ENCODE data around the gene C6orf47. TPM values are rescaled to one million over a fixed set of nuclear protein-coding genes. Genes with fewer than 3 reads are reported as not detected.

C6orf47 gene
- total and polyA plus RNA-seq, 2 of the 13 experiments (the other 11 are each of a cell fraction or from before 2014, with no cell fraction given): 1.7 to 18.1 TPM

DNA sequence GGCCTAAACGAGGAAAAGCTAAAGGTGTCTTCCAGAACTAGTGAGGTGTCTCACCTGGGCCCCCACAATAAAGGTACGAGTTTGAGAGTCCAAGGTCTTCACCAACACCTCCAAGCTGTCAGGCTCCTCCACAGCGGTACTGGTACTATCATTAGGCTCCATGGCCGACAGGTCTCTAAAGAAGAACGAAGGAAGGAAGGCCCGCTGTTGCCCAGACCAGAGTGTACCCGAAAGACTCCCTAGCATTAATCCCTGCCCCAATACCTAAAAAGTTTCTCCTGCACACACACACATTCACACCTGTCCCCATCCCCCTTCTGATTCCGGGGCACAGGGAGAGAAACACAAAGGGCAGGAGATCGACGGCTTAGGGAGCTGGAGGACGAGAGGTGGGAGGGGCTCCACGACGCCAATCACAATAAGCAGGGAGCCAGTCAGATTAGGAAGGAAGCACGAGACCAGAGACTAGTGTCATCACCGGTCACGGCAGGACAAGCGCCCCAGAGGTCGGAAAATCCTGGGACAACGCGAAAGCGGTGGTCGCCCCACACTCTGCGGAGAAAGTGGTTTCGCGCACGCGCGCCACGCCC is 8.9 kb downstream of the C6orf47 start (continued):
- TF ChIP-seq THAP11 (CRISPR knock-in tag; IDR thresholded peaks at IDR 0.05) (no peak), ONECUT2 (CRISPR knock-in tag; IDR thresholded peaks at IDR 0.05) (no peak), ZNF615 (CRISPR knock-in tag; IDR thresholded peaks at IDR 0.05; ENCODE audit: borderline replicate concordance) (no peak), ZNF7 (CRISPR knock-in tag; IDR thresholded peaks at IDR 0.05) (no peak), ZNF30 (CRISPR knock-in tag; IDR thresholded peaks at IDR 0.05) (peak; percentile 86; the same call in 1 of the 2 replicates), ZNF839 (CRISPR knock-in tag; IDR thresholded peaks at IDR 0.05; ENCODE audit: borderline replicate concordance) (no peak), ESRRA (CRISPR knock-in tag; IDR thresholded peaks at IDR 0.05; ENCODE audit: low read depth) (0 out of 2 replicates have a peak, but pooled peaks have one; percentile 3), XBP1 (CRISPR knock-in tag; IDR thresholded peaks at IDR 0.05) (no peak), TOPORS (CRISPR knock-in tag; IDR thresholded peaks at IDR 0.05) (no peak), ZNF749 (CRISPR knock-in tag; IDR thresholded peaks at IDR 0.05; ENCODE audit: borderline replicate concordance) (no peak), BHLHE40 (IDR thresholded peaks at IDR 0.05; ENCODE audit: low read length) (peak; percentile 88), IRX3 (CRISPR knock-in tag; IDR thresholded peaks at IDR 0.05; ENCODE audit: borderline replicate concordance, low read depth) (no peak), ZNF558 (CRISPR knock-in tag; IDR thresholded peaks at IDR 0.05; ENCODE audit: borderline replicate concordance) (no peak), KLF11 (CRISPR knock-in tag; IDR thresholded peaks at IDR 0.05) (no peak), KDM2A (CRISPR knock-in tag; IDR thresholded peaks at IDR 0.05; ENCODE audit: borderline replicate concordance, low read depth) (0 out of 2 replicates have a peak, but pooled peaks have one; percentile 18), ZNF773 (CRISPR knock-in tag; IDR thresholded peaks at IDR 0.05; ENCODE audit: borderline replicate concordance) (no peak), CEBPG (CRISPR knock-in tag; IDR thresholded peaks at IDR 0.05) (peak; percentile 8; the same call in 1 of the 2 replicates), ZFP90 (CRISPR knock-in tag; IDR thresholded peaks at IDR 0.05; ENCODE audit: borderline replicate concordance) (no peak), ZNF614 (CRISPR knock-in tag; IDR thresholded peaks at IDR 0.05; ENCODE audit: borderline replicate concordance) (no peak)
- TF ChIP-seq, protein P1, sequence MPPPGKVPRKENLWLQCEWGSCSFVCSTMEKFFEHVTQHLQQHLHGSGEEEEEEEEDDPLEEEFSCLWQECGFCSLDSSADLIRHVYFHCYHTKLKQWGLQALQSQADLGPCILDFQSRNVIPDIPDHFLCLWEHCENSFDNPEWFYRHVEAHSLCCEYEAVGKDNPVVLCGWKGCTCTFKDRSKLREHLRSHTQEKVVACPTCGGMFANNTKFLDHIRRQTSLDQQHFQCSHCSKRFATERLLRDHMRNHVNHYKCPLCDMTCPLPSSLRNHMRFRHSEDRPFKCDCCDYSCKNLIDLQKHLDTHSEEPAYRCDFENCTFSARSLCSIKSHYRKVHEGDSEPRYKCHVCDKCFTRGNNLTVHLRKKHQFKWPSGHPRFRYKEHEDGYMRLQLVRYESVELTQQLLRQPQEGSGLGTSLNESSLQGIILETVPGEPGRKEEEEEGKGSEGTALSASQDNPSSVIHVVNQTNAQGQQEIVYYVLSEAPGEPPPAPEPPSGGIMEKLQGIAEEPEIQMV (CRISPR knock-in tag; IDR thresholded peaks at IDR 0.05; ENCODE audit: low read depth): no peak
- TF ChIP-seq, protein P2, sequence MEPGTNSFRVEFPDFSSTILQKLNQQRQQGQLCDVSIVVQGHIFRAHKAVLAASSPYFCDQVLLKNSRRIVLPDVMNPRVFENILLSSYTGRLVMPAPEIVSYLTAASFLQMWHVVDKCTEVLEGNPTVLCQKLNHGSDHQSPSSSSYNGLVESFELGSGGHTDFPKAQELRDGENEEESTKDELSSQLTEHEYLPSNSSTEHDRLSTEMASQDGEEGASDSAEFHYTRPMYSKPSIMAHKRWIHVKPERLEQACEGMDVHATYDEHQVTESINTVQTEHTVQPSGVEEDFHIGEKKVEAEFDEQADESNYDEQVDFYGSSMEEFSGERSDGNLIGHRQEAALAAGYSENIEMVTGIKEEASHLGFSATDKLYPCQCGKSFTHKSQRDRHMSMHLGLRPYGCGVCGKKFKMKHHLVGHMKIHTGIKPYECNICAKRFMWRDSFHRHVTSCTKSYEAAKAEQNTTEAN (CRISPR knock-in tag; conservative IDR thresholded peaks at IDR 0.05): peak; percentile 59; the same call in 1 of the 2 replicates
- TF ChIP-seq, protein P3, sequence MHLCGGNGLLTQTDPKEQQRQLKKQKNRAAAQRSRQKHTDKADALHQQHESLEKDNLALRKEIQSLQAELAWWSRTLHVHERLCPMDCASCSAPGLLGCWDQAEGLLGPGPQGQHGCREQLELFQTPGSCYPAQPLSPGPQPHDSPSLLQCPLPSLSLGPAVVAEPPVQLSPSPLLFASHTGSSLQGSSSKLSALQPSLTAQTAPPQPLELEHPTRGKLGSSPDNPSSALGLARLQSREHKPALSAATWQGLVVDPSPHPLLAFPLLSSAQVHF (CRISPR knock-in tag; IDR thresholded peaks at IDR 0.05): no peak
- TF ChIP-seq, protein P4, sequence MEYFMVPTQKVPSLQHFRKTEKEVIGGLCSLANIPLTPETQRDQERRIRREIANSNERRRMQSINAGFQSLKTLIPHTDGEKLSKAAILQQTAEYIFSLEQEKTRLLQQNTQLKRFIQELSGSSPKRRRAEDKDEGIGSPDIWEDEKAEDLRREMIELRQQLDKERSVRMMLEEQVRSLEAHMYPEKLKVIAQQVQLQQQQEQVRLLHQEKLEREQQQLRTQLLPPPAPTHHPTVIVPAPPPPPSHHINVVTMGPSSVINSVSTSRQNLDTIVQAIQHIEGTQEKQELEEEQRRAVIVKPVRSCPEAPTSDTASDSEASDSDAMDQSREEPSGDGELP (IDR thresholded peaks at IDR 0.05; ENCODE audit: borderline replicate concordance, low read depth): no peak
- TF ChIP-seq, protein P5, sequence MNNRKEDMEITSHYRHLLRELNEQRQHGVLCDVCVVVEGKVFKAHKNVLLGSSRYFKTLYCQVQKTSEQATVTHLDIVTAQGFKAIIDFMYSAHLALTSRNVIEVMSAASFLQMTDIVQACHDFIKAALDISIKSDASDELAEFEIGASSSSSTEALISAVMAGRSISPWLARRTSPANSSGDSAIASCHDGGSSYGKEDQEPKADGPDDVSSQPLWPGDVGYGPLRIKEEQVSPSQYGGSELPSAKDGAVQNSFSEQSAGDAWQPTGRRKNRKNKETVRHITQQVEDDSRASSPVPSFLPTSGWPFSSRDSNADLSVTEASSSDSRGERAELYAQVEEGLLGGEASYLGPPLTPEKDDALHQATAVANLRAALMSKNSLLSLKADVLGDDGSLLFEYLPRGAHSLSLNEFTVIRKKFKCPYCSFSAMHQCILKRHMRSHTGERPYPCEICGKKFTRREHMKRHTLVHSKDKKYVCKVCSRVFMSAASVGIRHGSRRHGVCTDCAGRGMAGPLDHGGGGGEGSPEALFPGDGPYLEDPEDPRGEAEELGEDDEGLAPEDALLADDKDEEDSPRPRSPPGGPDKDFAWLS (CRISPR knock-in tag; IDR thresholded peaks at IDR 0.05; ENCODE audit: borderline replicate concordance): no peak
- TF ChIP-seq, protein P6, sequence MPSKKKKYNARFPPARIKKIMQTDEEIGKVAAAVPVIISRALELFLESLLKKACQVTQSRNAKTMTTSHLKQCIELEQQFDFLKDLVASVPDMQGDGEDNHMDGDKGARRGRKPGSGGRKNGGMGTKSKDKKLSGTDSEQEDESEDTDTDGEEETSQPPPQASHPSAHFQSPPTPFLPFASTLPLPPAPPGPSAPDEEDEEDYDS (CRISPR knock-in tag; IDR thresholded peaks at IDR 0.05): no peak

All from HepG2 (cell line).